Glomerular visceral epithelial cell (primary cell): ENCODE measurements around the gene GPR142.
A peak's percentile ranks its signal among the peaks of the same experiment; 100 is the strongest.

Source experiments
- DNase-seq: peaks from one replicate; pipeline ENCODE4 v3.0.0-alpha.2; 2016; ENCODE audit errors: extremely low spot score

GPR142 gene

DNA sequence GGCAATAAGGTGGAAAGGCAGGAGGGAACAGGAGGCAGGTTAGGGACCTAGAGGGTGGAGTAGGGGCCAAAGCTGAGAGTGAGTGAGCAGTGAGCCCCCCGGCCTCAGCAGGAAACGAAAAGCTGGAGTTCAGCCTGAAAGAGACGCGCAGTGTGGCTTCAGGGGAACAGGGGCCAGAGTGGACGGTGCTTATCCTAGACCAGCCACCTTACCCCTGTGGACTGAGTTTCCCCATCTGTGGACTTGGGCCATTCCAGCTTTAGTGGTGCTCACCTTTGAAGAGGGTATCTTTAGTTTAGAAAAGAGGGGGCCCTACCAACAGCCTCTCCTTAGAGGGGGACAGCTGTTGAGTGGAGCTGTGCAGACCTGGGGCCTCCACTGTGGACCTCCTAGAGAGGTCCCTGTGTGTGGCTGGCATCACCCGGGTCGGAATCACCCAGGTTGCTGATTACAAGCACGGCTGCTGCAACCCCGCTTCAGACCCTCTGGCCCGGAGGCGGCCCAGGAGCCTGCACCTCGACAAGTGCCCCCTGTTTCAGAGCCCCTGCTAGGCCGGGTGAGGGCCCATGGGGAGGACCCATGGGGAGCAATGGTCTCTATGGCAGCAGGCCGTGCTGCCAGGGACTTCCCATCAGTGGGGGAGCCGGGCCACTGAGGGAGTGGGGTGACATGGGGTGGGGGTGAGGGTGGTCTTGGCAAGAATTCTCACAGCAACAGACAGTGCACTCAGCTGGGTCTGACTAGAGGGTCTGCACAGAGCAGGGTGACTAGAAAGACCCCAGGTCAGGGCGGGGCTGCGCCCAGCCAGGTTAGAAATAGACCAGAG is 2.6 kb downstream of the GPR142 start:
- DNase-seq, result no peak

DNA sequence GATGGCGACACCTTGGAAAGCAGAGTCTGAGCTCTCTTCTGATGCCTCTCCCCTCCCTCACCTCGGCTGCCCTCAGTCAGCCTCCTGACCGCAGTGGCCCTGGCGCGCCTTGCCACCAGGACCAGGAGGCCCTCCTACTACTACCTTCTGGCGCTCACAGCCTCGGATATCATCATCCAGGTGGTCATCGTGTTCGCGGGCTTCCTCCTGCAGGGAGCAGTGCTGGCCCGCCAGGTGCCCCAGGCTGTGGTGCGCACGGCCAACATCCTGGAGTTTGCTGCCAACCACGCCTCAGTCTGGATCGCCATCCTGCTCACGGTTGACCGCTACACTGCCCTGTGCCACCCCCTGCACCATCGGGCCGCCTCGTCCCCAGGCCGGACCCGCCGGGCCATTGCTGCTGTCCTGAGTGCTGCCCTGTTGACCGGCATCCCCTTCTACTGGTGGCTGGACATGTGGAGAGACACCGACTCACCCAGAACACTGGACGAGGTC is 4.4 kb downstream of the GPR142 start:
- DNase-seq, result no peak

DNA sequence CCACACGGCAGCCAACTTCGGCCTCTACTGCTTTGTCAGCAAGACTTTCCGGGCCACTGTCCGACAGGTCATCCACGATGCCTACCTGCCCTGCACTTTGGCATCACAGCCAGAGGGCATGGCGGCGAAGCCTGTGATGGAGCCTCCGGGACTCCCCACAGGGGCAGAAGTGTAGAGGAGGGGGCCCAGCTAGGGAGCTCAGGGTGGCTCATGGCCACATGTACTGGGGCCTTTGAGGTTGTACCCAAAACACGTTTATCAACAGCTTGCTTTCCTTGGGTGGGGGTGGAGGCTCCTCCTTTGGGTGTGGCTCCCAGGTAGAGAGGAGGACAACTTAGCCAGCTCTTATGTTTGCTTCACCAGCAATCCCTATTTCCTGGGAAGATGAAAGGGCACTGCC is 5.1 kb downstream of the GPR142 start:
- DNase-seq, result no peak

DNA sequence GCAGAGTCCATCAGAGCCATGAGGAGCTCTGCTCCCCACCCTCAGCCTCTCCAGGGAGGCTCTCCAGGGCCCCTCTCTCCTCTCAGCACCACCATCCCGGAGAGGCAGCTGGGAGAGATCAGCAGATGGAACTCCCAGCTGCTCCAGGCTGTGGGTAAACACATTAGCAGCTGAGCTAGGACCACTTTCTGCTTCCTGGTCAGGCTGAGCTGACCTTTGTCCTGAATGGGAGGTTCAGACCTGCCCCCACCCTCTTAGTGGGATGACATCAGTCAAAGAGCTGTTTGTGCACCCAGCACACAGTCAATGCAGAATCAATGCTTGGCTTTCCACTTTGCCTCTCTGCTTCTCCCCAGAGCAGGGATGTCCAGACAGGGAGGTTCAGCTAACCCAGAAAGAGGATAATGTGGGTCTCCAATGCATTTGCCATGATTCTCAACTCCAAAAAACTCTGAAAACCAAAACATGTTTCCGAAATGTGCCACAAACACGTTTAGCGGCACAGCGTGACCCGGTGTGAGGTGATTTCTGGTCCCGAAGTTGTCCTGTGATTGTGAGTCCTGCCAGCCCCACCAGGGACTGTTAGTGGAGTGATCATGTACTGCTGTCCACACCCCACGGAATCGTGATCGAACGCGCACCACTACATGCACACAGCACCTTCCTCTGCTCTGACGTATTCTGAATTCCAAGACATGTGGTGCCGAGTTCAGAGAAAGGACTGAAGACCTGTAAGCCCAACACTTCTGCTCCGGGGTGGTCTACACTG is 6.7 kb downstream of the GPR142 start:
- DNase-seq, result no peak

DNA sequence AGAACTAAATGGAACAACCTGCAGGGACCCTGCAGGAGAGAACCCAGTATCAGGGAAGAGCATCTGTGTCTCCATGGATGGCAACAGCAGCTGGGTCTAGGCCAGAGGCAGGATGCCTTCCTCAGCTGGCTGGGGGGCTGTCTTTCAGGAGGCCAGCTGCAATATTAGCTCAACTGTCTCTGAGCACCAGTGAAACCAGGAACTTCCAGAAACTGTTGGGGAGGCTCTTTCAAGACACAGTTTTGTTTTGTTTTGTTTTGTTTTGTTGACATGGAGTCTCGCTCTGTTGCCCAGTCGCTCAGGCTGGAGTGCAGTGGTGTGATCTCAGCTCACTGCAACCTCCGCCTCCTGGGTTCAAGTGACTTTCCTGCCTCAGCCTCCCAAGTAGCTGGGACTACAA is 7.6 kb downstream of the GPR142 start:
- no peak for DNase-seq

DNA sequence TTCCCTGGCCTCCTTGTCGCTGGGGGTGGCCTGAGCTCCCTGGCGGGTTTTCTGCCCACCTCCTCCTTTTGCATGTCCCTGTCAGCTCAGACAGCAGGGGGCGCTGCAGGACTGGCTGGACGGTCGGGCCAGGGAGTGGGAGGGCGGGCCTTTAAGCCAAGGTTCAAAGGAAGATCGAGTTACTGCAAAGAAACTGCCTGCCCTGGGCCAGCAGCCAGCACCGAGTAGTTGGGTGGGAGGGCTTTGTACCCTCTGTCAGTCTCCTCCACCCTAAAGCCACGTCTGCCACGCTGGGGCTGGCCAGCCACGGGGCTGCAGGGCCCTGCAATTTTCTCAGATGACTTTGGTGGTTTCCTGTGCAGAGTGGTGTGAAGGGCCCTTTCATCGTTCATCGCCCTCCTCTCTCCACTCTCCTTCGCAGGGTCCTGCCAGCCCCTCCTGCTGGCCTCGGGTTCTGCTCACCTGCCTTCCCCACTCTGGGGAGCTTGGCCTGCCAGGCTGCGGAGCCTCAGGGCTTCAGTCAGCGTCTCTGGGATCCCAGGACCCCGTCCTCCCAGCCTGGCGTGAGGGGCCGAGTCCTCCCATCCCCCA is 12.3 kb downstream of the GPR142 start:
- DNase-seq, result peak; percentile 82

DNA sequence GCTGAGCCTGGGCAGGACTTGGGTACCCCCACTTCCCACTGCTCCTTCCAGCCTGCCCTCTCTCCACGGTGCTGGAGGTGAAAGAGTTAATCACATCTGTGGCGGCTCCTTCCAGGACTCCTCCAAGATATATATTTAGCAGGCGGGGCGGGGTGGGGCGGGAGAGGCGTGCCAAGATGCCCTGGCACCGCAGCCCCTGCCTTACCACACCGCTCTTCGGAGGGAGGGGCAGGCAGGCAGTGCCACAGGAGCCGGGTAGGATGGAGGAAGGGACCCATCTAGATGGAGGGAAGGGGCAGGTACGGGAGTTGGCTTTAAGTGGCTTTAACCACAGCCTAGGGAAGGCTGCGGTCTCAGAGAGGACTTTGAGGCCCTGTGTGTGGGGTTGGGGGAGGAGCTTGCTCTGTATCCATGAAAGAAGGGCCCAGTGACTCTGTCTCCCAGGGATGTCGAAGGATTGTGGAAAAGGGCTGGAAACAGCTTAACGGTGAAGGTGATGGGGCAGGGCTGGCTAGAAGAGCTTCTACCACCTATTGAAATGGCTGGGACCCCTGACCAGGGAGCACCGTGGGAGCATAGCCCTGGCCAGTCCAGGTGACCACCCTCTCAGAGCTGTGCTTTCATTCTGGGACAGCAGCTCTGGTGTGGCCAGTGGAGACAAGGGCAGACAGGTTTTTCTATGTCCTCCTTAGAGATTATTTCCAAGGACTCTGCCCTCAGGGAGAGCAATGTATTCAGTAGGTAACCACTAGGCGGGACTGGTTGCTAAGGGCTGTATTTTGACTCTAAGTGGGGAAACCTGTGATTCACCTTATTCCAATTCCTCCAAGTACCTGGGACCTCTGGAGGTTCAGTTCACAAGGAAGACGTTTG is 13.0 kb downstream of the GPR142 start:
- peak; percentile 7 for DNase-seq

DNA sequence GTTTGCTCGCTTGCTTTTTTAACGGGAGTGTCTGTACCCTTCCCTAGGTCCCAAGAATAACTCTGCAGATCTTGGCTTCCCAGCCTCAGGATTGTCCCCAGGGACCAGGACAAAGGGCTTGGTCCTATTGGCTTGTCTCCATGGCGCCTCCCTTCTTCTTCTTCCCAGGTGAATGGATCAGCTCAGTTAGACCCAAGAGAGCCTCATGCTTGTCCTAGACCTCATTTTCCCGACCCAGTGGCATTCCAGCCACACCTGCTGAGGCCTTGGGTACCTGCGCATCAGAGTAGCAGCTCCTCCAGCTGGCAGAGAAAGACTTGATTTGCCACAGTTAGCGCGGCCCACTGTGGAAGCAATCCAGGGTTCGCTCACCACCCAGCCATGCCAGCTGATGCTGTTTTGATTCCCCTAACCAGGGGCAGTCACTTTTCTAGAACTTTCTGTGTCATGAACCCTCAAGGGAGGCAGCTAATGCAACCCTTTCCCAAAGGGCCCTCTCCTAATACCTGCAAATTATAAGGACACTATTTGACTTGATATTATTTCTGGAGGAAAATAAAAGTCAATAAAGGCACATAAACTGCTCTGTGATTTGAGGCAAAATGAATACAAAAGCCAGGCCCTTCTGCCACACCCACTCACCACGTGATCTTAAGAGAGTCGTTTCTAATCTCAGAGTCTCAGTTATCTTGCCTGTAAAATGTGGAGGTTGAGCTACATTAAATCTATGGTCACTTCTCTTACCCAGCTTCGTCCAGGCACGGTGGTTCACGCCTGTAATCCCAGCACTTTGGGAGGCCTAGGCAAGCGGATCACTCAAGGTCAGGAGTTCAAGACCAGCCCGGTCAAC is 13.9 kb downstream of the GPR142 start:
- no peak for DNase-seq

DNA sequence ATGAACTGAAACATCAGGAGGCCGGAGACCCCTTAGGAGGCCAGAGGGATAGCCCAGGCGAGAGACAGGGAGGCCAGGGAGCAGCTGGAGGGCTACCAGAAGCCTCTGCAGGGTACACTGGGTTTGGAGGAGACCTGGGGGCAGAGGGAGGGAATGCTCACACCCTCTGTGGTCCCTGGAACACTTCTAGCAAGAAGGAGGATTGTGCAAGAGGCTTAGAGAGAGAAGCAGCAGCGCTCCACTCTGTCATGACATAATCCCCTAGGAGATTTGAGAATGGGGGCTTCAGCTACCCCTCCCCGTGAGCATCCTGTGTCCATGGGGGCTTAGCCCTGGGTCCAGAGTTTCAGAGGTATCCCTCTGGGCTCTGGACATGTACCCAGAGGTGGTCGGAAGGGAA is 15.8 kb downstream of the GPR142 start:
- DNase-seq, result no peak

DNA sequence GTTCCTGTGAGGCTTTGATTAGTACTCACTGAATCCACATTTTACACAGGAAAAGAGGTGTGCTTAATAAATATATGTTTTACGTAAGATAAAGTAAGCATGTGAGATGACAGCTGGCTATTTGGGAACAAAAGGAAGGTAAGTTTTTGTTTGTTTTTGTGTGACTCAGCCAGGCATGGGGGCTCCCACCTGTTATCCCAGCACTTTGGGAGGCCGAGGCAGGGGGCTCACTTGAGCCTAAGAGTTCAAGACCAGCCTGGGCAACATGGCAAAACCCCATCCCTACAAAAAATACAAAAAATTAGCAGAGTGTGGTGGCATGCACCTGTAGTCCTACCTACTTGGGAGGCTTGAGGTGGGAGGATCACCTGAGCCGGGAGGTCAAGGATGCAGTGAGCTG is 17.9 kb downstream of the GPR142 start:
- DNase-seq, result no peak

DNA sequence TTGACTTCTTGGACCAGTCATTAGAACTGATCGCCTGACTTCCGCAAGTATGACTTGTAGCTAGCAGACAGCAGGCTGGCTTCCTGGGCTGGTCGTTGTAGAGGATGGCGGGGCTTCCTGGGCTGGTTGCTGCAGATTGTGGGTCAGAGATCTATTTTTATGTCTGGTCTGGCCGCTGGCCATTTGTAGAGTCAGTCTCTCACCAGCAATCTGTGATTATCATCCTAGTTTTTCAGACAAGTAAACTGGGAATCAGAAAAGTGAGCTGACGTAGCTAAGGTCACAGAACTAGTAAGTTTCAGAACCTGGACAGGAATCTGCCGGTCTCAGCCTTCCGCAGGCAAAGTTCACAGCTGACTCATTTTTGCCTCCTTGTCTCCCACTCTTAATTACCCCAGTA is 19.1 kb downstream of the GPR142 start:
- DNase-seq, result peak; percentile 6

DNA sequence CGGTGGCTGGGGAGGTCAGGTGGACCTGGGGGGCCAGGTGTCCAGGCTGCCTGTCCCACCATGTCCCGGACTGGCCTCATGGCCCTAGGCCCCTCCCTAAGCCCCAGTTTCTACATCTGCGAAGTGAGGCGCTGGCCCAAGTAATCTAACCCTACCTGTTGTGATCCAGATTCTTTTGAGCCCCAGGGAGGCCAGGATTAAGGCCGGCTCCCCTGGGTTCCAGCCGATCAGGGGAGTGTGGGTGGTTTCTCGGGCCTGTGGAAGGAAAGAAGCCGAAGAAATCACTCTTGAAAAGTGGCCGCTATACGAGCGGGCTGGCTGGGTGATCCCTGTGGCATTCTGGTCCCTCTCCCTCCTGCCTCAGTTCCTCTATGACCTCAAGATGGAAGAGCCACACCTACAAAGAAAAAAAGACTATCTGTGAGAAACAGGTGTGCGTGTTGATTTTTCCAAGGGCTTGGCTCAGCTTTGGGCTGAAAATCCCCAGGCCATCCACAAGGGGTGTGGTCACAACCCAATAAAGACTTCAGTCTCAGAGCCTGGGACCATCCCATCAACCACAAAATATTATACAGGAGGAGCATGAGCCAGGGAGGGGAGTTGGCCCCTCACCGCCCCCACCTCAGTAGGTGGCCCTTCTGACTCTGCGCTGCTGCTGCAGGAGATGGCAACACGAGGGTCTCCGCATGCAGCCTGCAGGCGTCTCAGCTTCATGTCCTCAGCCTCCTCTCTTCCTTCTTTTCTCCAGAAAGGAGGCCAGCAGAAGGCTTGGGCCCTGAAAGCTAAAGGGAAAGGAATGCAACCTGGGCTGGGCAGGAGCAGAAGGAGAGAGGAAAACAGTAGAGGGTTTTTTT is 20.3 kb downstream of the GPR142 start:
- no peak for DNase-seq

DNA sequence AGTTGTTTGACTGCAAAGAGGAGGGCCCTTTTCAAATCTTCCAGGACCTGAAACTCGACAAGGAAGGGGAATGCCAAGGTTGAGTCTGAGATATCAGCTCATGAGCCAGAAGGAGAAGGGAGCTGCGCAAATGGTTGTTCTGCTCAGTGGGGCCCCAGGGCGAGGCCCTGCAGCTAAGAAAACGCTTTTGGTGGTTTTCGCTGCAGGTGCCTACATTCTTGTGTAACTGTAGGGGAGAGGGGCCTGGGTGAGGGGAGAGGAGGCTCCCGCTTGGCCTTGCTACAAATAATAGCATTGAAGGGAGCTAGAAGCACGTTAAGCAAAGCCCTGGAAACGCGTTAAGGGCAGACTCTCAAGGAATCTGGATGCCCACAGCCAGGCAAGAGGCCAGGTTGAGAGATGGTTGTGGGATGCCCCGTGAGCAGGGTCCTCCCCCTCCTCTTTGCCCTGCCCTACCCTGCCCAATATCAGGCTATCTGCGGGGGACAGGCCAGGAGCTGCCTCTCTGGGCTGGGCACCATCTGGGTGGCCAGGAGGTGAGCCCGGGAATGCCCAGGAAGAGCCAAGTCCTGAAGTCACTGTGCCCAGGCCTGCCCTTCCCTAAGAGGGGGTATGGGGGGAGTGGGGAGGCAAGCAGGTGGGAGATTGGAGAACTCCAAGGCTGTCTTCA is 21.9 kb downstream of the GPR142 start:
- DNase-seq, result no peak

DNA sequence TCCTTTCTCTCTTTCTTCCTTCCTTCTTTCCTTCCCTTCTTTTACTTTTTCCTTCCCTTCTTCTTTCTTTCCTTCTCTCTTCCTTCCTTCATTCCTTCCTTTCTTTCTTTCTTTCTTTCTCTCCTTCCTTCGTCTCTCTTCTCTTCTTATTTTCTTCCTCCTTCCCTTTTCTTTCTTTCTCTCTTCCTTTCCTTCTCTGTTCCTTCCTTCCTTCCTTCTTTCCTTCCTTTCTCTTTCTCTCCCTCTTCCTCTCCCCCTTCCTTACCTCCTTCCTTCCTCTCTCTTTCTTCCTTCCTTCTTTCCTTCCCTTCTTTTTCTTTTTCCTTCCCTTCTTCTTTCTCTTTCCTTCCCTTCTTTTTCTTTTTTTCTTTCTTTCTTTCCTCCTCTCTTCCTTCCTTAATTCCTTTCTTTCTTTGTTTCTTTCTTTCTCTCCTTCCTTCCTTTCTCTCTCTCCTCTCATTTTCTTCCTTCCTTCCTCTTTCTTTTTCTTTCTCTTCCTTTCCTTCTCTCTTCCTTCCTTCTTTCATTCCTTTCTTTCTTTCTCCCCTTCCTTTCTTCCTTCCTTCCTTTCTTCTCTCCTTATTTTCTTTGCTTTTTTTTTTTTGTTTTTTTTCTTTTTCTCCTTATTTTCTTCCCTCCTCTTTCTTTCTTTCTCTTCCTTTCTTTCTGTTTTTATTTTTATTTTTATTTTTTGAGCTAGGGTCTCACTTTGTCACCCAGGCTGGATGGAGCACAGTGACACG is 22.8 kb downstream of the GPR142 start:
- DNase-seq, result no peak

DNA sequence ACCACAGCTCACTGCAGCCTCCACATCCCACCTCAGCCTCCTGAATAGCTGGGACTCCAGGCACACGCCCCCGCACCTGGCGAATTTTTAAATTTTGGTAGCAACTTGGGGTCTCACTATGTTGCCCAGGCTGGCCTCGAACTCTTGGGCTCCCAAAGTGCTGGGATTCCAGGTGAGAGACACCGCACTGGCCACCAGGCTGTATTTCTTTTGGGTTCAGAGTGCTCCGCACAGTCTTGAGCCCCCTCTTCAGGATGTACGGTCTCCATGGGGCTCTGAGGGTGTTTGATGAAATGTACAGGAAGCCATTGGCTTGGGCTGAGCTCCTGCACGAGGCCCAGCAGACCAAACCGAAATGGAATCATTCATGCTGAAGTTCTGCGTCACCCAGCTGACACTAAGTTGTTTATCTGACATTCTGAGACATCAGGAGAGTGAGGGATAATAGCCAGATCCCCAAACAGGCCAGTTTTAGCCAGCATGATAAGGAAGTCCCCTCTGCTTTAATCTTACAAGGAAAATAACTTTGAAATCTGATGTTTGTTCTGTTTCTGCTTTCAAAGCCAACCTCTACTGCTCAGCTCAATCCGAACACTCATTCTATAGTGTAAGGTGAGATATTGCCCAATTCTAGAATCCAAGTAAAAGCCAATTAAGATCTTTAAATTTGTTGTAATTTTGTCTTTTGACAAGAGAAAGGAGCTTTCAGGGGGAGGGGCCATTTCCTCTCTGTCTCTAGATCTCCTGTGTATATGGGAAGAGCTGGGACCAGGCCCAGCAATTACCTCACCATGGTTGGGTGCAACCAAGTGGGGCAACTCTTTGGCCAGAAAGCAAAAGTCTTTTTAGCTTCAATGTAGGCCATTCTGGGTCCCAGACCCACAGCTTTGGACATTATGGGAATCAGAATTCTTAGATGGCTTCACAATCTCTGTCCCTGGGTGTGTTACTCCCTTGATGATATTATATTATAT is 23.7 kb downstream of the GPR142 start:
- no peak for DNase-seq

DNA sequence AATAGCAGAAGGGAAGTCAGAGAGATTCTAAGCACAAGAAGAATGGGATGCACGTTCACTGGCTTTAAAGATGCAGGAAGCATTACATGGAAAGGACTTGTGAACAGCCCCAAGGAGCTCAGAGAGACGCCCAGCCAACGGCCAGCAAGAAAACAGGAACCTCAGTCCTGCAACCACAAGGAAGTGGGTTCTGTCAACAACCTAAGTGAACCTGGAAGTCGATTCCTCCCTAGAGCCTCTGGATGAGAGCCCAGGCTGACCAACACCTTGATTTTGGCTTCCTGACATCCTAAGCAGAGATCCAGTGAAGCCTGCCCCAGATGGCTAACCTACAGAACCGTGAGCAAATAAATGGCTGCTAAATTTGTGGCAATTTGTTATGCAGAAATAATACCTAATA is 24.5 kb downstream of the GPR142 start:
- DNase-seq, result no peak

DNA sequence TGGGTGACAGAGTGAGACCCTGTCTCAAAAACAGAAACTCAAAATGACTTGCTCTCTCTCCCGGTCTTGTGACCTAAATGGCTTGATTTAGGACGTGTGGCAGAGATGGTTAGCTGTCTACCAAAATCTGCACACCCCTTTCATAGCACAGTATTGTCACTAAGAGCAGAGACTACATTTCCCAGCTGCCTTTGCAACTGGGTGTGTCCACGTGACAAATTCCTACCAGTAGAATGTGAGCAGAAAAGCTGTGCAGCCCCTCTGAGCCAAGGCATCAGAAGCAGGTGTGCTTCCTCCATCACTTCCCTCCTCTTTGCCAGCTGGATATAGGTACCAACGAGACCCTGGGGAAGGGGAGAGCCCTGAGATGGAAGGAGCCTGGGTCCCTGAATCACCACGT is 25.5 kb downstream of the GPR142 start:
- DNase-seq, result no peak
